HG03354 (cell line): ENCODE measurements around the gene MDM2.
"Not testable (repeated sequence)": the region's sequence is repeated elsewhere in the genome, so short reads cannot be mapped to it uniquely, and the experiment has no call there.

ENCODE experiments used
- ATAC-seq: cut with Tn5 transposase; IDR thresholded peaks from one replicate; pipeline ENCODE4 v1.9.1; 2021; ENCODE audit warnings: mild to moderate bottlenecking; ENCODE audit not compliant: unreplicated experiment, poor library complexity, severe bottlenecking

MDM2 gene

DNA sequence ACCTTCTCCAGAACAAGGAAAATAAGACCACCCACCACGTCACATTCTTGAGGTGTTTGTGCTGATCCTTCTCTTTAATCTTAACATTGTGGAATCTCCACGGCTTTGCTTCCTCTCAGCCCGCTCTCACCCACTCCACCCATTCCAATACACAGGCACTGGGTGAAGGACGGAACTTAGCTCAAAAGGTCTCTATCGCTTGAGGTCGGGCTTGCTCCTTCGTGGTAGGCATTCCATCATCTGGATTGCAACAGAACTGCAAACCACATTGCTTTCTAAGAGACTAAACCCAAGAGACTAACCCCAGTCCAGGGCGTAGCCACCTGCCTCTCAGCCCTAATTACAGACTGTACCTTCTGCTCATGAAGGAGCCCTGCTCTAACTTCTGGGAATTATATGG lies 24.0 kb upstream of the MDM2 start:
- no peak for ATAC-seq

DNA sequence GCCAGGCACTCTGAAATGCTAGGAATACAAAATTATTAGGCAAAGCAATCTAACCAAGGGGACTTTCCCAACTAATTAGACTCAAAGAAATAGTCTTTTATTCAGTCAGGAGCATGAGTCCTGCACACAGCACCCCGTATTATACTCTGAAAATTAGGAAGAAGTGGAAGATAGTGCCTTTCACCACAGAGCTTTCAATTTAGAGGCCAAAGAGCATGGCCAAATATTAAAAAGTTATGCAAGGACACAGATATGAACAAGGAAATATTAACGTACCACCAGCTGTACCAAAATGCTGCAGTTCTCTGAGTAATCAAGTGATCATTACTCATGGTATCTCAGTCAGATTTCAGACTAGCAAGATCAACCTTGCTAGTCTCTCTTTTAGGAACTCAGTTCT lies 22.6 kb upstream of the MDM2 start:
- ATAC-seq = no peak

DNA sequence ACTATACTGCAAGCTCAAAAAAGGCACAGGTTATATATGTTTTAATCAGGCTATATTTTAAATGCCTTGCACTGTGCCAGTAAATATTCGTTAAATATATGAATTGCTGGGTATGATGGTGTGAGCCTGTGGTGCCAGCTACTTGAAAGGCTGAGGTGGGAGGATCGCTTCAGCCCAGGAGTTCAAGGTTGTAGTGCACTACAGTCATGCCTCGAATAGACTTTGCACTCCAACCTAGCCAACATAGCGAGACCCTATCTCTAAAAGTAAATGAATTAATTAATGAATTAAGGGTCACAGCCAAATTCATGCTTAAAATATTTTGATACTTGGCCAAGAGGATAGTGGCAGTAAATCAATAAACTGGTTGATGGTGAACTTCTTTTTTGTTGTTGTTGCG lies 22.2 kb upstream of the MDM2 start:
- no peak for ATAC-seq

DNA sequence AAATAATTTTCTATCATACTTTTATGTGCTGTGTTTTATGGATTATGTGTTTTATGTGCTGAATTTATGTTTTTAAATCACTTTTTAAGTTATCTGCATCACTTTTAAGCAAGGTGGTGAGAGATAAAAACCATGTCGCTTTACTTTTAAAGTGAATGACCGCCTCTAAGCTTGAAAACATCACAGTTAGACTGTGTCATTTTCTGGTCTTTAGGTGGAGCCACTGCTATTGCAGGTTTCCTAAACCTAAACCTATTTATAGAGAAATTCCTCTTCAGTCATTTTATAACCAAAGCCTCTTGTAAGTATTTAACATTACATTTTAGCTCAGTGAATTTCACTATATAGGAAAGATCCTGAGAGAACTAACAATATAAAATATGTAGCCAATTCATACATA lies 21.0 kb upstream of the MDM2 start:
- no peak for ATAC-seq

- no peak for ATAC-seq
These were observed 19.3 kb upstream of the MDM2 start for GRCh38 chr12:68788554-68789143.

DNA sequence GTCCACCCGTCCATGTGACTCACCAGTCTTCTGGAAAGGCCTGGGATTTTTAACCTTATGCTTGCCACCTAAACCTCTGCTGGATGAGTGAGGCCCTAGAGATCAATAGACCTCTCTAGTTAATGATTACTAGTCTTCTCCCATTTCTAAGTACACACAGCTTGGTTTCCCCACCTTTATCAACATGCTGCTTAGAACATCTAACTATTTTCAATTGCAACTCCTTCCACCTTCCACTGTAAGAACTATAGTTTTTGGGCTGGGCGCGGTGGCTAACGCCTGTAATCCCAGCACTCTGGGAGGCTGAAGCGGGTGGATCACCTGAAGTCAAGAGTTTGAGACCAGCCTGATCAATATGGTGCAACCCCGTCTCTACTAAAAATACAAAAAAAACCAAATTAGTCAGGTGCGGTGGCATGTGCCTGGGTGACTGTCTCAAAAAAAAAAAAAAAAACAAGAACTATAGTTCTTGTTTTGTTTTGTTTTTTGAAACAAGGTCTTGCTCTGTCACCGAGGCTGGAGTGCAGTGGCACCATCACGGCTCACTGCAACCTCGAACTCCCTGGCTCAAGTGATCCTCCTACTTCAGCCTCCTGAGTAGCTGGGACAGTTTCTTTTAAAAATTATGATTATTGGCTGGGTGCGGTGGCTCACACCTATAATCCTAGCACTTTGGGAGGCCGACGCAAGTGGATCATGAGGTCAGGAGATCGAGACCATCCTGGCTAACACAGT lies 18.7 kb upstream of the MDM2 start:
- no peak for ATAC-seq

DNA sequence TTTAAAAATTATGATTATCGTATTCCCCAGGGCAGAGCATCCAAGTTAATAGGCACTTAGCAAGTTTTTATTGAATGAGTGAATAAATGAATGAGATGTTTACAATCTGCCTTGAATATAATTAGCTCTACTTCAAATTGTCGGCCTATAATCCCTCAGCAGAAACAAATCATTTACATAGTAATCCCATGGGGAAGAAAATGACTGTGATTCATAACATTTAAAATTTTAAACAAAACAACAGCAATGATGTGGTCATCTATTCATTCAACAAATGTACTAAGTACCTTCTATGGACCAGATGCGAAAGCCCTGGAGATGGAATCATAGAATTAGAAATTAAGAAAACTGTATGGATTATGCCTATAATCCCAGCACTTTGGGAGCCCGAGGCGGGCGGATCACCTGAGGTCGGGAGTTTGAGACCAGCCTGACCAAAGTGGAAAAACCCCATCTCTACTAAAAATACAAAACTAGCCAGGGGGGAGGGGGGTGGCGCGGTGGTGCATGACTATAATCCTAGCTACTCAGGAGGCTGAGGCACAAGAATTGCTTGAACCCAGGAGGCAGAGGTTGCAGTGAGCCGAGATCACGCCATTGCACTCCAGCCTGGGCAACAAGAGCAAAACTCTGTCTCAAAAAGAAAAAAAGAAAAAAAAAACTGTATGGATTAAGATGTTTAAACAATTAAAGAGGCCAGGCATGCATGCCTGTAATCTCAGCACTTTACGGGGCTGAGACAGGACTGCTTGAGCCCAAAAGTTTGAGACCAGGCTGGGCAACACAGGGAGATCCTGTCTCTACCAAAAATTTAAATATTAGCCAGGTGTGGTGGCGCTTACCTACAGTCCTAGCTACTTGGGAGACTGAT lies 17.7 kb upstream of the MDM2 start:
- ATAC-seq = no peak

GRCh38 chr12:68790952-68791234 lies 17.1 kb upstream of the MDM2 start:
- no peak for ATAC-seq

DNA sequence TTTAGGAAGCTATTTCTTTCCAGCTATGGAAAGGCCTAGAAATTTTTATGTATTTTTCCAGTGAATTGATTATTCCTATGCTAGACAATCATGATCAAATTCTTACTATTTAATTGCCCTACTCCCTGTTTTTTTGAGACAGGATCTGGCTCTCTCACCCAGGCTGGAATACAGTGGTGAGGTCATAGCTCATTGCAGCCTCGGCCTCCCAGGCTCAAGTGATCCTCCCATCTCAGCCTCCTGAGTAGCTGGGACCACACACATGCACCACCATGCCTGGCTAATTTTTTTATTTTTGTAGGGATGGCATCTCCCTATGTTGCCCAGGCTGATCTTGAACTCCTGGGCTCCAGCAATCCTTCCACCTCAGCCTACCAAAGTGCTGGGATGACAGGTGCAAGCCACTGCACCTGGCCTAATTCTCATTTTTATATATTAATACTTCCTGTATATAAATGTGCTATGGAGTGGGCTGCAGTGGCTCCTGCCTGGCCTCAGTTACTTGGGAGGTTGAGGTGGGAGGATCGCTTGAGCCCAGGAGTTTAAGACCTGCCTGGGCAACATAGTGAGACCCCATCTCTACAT lies 16.0 kb upstream of the MDM2 start:
- ATAC-seq = no peak

- ATAC-seq = peak; percentile 93
These were observed 15.0 kb upstream of the MDM2 start for GRCh38 chr12:68792952-68793351.

DNA sequence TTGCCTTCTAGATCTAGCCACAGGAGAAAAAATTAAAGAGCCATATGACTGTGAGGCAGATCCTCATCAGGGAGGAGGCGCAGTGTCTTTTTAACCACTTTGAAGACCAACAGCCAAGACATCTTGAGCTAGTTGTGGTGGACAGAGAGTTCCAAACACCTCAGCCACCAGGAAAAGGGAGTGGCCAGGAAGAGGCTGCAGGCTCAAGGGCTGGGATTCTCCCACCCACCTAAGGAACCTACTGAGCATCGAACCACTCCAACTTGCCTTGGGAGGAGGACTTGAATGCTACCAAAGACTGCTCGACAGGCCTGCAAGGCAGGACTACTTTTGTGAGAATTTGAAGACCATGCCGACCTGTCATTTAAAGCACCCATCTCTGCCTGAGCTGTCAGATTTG lies 14.5 kb upstream of the MDM2 start:
- no peak for ATAC-seq

DNA sequence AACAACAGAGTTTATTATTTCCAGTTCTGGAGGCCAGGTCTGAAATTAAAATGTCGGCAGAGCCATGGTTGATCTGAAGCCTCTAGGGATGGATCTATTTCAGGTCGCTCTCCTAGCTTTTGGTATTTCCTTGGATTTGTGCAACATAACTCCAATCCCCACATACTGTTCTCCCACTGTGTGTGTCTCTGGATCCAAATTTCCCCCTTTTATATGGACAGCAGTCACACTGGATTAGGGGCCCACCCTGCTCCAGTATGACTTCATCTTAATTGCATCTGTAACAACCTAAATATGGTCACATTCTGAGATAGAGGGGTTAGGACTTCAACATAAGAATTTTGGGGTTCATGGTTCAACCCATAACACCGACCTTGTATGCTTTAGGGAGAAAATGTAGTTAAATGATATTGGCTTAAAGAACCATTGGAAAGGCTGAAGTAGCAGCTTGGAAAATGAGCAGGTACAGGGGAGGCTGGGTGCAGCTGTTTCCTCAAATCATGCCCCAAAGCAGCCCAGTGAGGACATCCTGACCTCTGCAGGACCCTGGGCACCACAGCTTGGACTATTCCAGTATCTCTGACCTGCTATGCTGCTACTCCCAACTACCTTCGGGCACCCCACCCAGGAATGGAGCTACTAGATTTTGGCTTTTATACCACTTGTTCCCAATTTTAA lies 13.9 kb upstream of the MDM2 start:
- ATAC-seq = no peak

DNA sequence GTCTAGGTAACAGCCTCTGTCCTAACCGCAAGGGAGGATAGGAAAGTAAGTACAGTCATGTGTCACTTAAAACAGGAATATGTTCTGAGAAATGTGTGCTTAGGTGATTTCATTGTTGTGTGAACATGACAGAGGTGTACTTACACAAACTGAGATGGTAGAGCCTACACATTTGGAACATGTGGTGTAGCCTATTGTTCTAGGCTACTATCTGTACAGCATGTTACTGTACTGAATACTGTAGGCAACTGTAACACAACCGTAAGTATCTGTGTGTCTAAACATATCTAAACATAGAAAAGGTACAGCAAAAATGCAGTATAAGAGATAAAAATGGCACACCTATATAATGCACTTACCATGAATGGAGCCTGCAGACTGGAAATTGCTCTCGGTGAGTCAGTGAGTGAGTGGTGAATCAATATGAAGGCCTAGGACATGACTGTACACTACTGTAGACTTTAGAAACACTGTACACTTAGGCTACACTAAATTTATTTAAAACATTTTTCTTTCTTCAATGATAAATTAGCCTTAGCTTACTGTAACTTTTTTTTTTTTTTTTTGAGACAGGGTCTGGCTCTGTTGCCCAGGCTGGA lies 13.2 kb upstream of the MDM2 start:
- no peak for ATAC-seq

GRCh38 chr12:68796399-68796798 lies 11.6 kb upstream of the MDM2 start:
- no peak for ATAC-seq

GRCh38 chr12:68798882-68799234 lies 9.1 kb upstream of the MDM2 start:
- ATAC-seq = no peak

GRCh38 chr12:68800294-68800693 lies 7.7 kb upstream of the MDM2 start:
- ATAC-seq = no peak

DNA sequence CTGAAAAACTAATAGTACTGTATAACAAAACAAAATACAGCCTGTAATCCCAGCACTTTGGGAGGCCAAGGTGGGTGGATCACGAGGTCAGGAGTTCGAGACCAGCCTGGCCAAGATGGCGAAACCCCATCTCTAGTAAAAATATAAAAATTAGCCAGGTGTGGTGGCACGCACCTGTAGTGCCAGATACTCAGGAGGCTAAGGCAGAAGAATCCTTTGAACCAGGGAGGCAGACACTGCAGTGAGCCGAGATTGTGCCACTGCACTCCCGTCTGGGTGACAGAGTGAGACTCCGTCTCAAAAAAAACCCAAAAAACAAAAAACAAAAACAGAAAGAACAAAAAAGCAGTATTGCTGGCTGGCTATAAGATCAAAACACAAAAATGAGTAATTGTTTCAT lies 6.9 kb upstream of the MDM2 start:
- ATAC-seq = not testable (repeated sequence)

DNA sequence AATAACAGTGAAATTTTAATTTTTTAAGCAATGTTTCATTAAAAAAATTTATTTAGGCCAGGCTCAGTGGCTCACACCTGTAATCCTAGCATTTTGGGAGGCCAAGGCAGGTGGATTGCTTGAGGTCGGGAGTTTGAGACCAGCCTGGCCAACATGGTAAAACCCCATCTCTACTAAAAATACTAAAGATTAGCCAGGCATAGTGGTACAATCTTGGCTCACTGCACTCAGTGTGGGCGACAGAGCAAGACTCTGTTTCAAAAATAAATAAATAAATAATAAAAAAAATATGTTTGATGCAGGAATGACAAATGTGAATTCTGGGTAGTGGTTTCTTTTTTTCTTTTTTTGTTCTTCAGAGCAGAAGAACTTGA lies 5.6 kb upstream of the MDM2 start:
- ATAC-seq = not testable (repeated sequence)

GRCh38 chr12:68802911-68803651 lies 4.9 kb upstream of the MDM2 start:
- not testable (repeated sequence) for ATAC-seq
